HG03442 (cell line): ENCODE data around the gene SPTLC3.

Experiments used
- ATAC-seq: cut with Tn5 transposase; IDR thresholded peaks from one replicate; pipeline ENCODE4 v1.9.1; 2021; ENCODE audit warnings: mild to moderate bottlenecking, moderate library complexity; ENCODE audit not compliant: unreplicated experiment

The SPTLC3 gene

GRCh38 chr20:12984069-12984765 lies 24.6 kb upstream of the SPTLC3 start:
- no peak for ATAC-seq

DNA sequence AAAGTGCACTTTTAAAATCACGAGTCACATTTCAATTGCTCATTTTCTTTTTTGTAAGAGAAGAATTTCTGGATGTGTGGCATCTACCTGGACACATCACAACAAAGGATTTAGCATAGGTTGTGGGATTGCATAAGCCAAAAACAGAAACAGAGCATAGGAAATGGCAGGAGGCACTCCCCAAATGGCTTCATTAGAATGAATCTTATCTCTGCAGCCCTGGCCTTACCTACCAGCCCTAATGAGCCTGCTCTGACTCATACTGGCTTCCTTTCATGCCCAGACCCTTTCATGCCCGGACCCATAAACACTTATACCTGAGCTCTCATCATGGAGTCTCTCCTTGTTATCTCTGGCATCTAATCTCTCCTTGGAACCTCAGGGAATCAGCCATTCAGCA lies 23.9 kb upstream of the SPTLC3 start:
- no peak for ATAC-seq

- ATAC-seq, result no peak
These were observed 21.5 kb upstream of the SPTLC3 start for GRCh38 chr20:12987261-12987660.

DNA sequence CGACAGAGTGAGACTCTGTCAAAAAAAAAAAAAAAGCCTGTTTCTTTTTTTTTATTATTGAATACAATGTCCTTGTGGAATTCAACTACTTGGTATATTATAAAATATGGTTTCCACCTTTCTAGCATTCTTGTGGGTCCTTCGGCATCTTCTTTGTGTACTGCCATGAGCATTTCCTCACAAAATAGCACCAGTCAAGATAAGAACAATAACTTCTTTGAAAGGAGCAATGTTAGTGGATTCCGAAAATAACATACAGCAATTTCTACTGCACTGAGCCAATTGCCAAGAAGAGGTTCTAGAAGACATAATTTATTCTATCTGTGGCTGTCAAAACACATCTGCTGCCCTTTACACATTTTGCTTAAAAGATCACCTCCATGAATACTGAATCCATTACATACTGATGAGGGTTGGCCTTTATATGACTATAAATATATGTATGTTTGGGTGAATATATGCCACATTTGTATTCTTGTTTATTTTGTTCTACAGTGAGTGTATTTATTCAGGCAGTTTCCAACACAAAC lies 19.1 kb upstream of the SPTLC3 start:
- no peak for ATAC-seq

DNA sequence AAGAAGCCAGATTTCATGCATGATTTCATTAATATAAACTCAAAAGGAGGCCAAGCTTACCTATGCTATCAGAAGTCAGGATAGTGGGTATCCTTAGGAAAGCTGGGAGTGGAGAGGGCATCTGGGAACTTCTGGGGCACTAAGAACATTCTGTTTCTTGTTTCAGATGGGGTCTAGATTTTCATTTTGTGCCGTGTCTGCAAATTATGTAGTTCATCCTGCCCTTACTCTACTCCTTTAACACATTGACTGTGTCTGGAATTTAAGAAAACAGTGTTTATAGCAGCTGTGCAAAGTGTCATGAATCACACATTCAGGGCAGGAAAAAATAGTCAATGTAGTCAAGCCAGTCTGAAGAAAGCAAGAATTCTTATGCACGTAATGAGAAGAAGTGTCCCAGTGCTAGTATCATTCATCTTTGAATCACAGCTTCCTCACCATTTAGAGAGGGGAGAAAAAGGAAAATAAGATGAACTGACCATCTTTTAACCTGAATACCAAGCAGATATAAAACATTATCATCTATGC lies 11.6 kb upstream of the SPTLC3 start:
- ATAC-seq, result no peak

- no peak for ATAC-seq
These were observed 10.7 kb upstream of the SPTLC3 start for GRCh38 chr20:12998046-12998445.

DNA sequence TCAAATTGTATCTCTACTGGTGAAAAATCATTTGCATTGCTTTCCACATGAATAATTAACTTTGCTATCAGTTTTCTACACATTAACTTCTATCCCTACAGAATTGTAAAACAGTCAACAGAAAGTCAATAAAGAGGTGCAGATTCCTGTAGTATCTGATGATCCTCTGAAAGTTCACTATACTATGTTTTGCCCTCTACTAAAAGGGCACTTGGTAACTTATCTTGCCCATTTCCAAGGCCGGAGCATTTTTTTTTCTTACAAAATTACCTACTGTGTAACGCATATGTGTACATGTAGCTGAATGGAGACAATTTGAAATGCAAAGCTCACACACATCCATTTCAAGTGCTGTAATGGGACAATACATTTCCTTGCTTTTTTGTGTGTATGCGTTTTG lies 9.6 kb upstream of the SPTLC3 start:
- ATAC-seq, result no peak

DNA sequence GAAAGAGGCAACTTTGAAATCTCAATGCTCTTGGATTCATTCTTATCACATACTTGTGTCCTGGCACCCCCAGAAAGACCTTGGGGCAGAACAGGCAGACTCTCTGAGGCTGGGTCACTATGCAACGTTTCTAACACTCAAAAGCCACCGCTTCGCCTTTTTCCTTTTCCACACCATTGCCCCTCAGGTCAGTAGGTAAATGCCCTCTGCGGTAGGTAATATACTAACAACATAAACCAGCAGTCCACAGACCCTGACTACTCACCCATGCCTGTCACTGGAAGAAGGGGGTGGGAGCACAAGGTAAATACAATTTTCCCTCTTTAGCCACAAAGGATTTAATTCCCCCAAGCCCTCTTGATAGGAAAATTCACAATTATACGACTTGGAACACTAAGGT lies 6.5 kb upstream of the SPTLC3 start:
- no peak for ATAC-seq

DNA sequence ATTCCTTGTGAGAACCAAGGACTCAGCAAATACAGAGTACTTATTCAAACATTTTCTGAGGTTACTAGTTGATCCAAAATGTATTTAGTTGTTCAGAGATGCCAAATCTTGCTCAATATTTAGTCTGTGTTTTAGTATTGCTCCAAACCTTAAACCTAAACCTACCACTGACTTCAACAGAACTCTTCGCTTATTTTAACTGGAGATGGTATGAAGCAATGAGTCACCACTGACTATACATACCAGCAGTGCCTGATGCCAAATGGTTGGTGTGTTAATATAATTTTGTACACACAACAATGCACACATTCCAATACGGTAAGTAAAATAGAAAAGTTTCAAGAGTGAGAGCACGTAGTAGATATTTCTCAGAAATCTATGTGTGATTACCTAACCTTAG lies 1.9 kb upstream of the SPTLC3 start:
- no peak for ATAC-seq

- no peak for ATAC-seq
These were observed 1.2 kb upstream of the SPTLC3 start for GRCh38 chr20:13007596-13007995.

DNA sequence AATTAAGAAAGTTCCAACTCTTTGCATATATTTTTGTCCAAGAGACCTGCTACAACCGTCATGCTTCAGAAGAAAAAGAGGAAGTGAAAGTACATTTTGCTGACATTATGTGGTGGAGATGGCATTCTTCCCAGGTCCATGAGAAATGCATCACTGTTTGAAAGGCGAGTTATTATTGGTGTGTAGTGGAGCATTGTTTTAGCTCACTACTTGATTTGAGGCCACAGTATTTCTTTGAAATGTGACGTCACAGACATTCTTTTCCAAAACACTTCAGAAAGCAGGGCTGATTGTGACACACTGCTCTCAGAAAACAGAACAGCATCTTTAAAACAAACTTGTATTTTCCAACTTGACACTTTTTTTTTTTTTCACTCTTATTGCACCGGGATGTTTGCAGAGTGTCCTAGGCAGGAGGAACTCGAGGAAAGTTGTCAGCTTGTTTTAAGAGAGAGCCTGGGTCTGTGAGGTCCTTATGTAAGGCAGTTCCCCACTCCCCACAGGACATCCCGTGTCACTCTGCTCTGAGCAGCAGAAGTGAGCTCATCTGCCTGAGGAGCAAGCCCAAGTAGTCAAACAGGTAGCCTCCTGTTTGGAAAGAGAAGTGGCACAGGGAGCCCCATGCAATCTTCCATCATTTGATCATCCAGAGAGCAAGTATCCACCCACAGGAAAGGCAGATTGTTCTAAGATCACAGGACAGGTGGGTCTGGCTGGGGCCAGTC lies 1.1 kb downstream of the SPTLC3 start:
- ATAC-seq, result peak; percentile 96

- ATAC-seq, result no peak
These were observed 4.1 kb downstream of the SPTLC3 start for GRCh38 chr20:13012886-13013285.

DNA sequence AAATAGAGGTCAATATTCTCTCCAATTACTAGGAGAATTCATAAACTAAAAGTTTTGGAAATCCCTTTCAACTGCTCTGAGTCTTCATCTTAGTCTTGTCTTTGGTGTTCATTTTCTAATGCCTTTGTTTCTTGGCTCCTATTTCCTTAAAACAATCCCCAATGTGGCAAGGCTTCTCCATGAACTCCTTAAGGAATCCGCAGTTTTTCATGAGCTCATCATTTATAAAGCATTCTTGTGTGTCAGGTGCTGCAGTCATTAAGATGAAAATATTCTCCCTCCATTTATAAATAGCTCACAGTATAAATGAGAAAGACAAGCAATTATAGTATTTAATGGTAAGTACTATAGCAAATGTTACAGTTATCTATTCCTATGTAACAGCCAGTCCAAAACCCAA lies 4.6 kb downstream of the SPTLC3 start:
- no peak for ATAC-seq

DNA sequence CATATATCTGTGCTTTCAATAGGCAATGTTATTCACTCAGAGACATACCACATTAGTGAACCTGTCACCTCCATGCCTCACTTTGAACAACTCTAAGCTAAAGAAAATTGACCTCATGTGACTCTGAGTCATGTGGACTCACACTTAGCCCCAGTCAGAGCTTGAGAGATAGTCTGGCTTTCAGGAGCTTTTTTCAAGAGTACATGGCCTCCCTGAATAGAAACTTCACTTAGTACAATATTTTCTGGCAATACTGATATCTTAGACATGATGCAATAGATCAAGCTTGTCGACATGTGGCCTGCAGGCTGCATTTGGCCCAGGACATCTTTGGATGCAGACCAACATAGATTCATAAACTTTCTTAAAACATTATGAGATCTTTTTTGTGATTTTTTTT lies 8.5 kb downstream of the SPTLC3 start:
- no peak for ATAC-seq

DNA sequence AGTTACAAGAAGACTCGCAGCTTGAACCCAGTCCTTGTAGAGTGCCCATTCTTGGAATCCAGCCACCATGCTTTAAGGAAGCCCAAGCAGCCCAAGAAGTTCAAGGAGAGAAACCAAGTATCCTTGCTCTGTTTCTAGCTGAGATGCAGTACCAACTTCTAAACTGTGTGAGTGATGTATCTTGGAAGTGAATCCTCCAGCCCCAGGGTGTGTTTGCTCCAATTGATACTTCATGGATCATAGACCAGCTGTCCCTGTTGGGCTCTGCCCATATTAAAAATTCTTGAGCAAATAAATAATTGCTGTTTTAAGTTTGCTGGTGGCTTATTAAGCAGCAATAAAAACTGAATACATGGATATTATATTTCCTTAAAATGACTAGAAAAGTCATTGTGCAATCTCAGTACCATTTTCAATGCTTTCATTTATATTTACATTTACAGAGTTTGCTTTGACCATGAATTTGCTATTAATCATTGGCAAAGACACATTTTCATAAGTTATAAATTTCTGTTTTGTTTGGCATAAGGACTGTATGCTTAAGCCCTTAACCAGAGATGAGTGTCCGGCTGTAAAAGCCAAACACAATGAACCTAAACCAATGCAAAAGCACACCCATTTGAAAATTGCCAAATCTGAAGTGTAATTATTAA lies 9.2 kb downstream of the SPTLC3 start:
- ATAC-seq, result no peak

GRCh38 chr20:13021205-13021970 lies 12.6 kb downstream of the SPTLC3 start:
- no peak for ATAC-seq

DNA sequence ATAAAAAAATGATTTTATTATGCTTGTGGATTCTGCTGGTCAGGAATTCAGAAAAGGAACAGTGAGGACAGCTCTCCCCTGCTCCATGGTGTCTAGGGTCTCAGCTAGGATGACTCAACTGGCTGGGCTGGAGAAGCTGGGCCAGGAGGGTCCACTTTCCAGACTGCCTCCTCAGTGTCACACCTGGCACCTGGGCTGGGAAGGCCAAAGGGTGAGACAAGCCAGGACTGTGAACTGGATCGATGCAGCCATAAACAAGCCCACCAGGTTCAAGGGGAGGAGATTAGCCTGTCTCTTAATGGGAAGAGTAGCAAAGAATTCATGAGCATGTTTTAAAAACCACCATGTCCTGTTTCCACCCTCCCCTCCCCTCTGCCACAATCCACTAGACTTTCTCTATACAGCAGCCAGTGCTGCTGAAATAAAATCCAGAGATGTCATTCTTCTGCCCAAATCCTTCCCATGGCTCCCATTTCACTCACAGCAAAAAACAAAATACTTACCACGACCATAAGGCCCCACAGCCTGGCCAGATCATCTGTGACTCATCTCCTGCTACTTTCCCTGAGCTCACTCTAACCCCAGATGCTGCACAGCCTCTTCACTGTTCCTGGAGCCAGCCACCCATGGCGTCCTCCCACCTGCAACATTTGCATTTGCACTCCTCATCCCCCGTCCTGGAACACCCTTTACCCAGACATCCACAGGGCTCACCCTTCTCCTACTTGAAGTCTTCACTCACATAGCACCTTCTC lies 13.8 kb downstream of the SPTLC3 start:
- no peak for ATAC-seq

- ATAC-seq, result no peak
These were observed 15.8 kb downstream of the SPTLC3 start for GRCh38 chr20:13024596-13024995.

DNA sequence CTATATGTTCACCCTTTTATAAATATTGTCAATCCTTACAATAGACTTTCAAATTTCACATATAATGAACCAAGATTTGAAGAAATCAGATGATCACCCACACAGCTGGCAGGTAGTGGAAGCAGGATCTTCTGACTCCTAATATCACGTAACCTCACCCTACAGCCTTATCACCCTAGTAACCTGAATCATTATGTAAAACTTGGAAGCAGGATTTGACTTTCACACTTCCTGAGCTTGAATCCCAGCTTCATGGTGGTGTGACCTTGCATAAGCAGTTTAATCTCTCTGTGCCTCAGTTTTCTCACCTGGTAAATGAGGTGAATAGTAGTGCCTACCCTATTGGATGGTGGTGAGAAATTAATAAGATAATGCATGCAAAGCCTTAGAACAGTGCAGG lies 16.4 kb downstream of the SPTLC3 start:
- ATAC-seq, result no peak

DNA sequence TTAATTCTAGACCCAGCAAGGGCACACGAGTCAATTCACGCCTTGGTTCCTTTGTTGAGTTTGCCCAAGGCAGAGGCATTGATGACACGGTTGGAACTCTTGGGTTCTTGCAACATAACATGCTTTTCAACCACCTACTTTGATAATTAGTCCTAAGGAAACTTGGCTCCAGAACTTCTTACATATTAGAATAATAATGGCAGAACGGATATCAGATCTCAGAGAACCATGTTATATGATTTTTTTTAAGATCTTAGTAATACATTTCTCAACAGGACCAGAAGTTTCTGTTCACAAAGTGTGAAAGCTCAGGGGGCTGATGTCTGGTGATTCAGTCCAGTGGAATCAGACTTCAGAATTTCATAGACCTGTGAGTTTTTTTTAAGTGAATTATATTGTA lies 19.2 kb downstream of the SPTLC3 start:
- no peak for ATAC-seq
